Measurements from ENCODE around the gene NAA20. TPM values are rescaled to one million over a fixed set of nuclear protein-coding genes. Genes with fewer than 3 reads are reported as not detected.

The NAA20 gene
- total RNA-seq, 4 donors from 2014 or later = 45.5 to 73.2 (median 61.5) TPM

GRCh38 chr20:19973961-19974629 is 43.1 kb upstream of the NAA20 start:
- in situ Hi-C loops (cut with MboI; ENCODE audit: low sequenced_read_pairs in 4 of 4) (no loop called here), intact Hi-C loops (cut with DNase I; ENCODE audit: low total_unique reads) (loop anchor here (2.0 to 5.0 kb wide), 3 partner anchors 29 to 53 kb away; no protein-coding TSS in a partner anchor)
- DNase-seq (peak; percentile 75 to 90), ATAC-seq (peak; percentile 26 to 58)
- H3K4me1 ChIP-seq = peaks cover 54 to 56% of the 10 kb centered on the region in 2 donors
- H3K27ac ChIP-seq = peak overlapping the region; percentile 86 to 95 (median 94)
- H3K27me3 ChIP-seq = no peaks in the 10 kb centered on the region
- peak overlapping the region; percentile 54 to 65 (median 61) for H3K4me3 ChIP-seq
- no peaks in the 10 kb centered on the region for H3K36me3 ChIP-seq
- TF ChIP-seq POLR2A (IDR thresholded peaks at IDR 0.05) = no peak
- no peak for TF ChIP-seq CTCF (IDR thresholded peaks at IDR 0.05 in 4 of 5, conservative IDR thresholded peaks at IDR 0.05 in 1 of 5)
- no peaks in the 10 kb centered on the region for H3K9me3 ChIP-seq

DNA sequence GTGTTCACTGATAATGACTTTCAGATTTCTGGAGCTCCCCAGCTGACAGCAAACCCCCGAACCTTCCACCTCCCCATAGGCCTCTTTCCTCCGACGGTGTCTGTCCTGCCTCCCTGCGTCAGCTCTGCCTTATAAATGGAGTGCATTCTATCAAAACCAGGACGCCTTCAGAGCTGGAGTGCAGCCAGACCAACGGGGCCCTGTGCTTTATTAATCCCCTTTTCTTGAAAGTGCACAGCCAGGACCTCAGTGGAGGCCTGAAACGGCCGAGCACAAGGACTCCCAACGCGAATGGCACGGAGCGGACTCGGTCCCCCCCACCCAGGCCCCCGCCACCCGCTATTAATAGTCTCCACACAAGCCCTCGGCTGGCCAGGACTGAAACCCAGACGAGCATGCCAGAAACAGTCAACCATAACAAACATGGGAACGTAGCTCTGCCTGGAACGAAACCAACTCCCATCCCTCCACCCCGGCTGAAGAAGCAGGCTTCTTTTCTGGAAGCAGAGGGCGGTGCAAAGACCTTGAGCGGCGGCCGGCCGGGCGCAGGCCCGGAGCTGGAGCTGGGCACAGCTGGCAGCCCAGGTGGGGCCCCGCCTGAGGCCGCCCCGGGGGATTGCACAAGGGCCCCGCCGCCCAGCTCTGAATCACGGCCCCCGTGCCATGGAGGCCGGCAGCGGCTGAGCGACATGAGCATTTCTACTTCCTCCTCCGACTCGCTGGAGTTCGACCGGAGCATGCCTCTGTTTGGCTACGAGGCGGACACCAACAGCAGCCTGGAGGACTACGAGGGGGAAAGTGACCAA is 42.3 kb upstream of the NAA20 start:
- intact Hi-C loops (cut with DNase I; ENCODE audit: low total_unique reads) (loop anchor here (1.0 to 5.0 kb wide), 5 partner anchors 28 to 190 kb away; no protein-coding TSS in a partner anchor), in situ Hi-C loops (cut with MboI; ENCODE audit: low sequenced_read_pairs in 4 of 4) (no loop called here)
- DNase-seq (peak; percentile 82 to 90), ATAC-seq (peak; percentile 73 to 77)
- Histone ChIP-seq H3K27ac (peak overlapping the region; percentile 86 to 95 (median 94)), H3K36me3 (no peaks in the 10 kb centered on the region), H3K9me3 (no peaks in the 10 kb centered on the region), H3K4me3 (peak overlapping the region; percentile 54 to 65 (median 61)), H3K4me1 (peaks cover 62 to 63% of the 10 kb centered on the region in 2 donors), H3K27me3 (no peaks in the 10 kb centered on the region)
- peak in 1 of 5 experiments; percentile 8 for TF ChIP-seq CTCF (IDR thresholded peaks at IDR 0.05 in 4 of 5, conservative IDR thresholded peaks at IDR 0.05 in 1 of 5)
- TF ChIP-seq POLR2A (IDR thresholded peaks at IDR 0.05) = peak; percentile 19 to 62

- Histone ChIP-seq H3K9me3 (no peaks in the 10 kb centered on the region), H3K4me3 (peak overlapping the region; percentile 54 to 65 (median 61)), H3K27ac (peak overlapping the region; percentile 86 to 95 (median 94)), H3K27me3 (no peaks in the 10 kb centered on the region), H3K4me1 (peaks cover 67 to 69% of the 10 kb centered on the region in 2 donors), H3K36me3 (no peaks in the 10 kb centered on the region)
- no peak for TF ChIP-seq CTCF (IDR thresholded peaks at IDR 0.05 in 4 of 5, conservative IDR thresholded peaks at IDR 0.05 in 1 of 5)
- TF ChIP-seq POLR2A (IDR thresholded peaks at IDR 0.05) = no peak
- ATAC-seq (peak; percentile 40 to 52), DNase-seq (peak; percentile 38 to 60)
- intact Hi-C loops (cut with DNase I; ENCODE audit: low total_unique reads) = loop anchor here (1.0 to 5.0 kb wide), 4 partner anchors 27 to 190 kb away; no protein-coding TSS in a partner anchor
- in situ Hi-C loops (cut with MboI; ENCODE audit: low sequenced_read_pairs in 4 of 4) = no loop called here
Measured at GRCh38 chr20:19975436-19975799, 41.7 kb upstream of the NAA20 start.

DNA sequence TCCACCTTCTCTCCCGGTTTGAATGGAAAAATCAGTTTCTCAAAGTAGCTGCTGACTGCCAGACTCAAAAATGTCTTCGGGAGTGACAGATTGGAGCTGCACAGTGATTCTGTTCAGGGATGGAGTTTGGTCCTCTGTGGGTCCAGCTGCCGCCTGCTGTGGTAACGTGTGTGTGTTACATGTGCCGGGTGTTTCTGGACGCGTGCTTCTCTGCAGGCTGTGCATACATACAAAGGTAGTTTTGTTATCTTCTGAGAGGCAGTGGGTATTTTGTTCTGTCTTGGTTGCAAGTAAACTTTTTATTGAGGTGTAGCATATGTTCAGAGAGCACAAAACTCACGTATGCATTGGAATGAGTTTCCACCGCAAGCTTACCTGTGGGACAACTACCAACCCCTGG is 41.3 kb upstream of the NAA20 start:
- H3K9me3 ChIP-seq = no peaks in the 10 kb centered on the region
- TF ChIP-seq CTCF (IDR thresholded peaks at IDR 0.05 in 4 of 5, conservative IDR thresholded peaks at IDR 0.05 in 1 of 5) (no peak), POLR2A (IDR thresholded peaks at IDR 0.05) (no peak)
- H3K4me3 ChIP-seq = peak overlapping the region; percentile 54 to 65 (median 61)
- no peaks in the 10 kb centered on the region for H3K36me3 ChIP-seq
- DNase-seq (peak in 1 of 2 donors; percentile 43), ATAC-seq (peak; percentile 23 to 24)
- H3K27ac ChIP-seq = peak overlapping the region; percentile 86 to 95 (median 94)
- H3K27me3 ChIP-seq = no peaks in the 10 kb centered on the region
- intact Hi-C loops (cut with DNase I; ENCODE audit: low total_unique reads) = loop anchor here (1.0 to 5.0 kb wide), 4 partner anchors 27 to 191 kb away; no protein-coding TSS in a partner anchor
- in situ Hi-C loops (cut with MboI; ENCODE audit: low sequenced_read_pairs in 4 of 4) = no loop called here
- peaks cover 72 to 73% of the 10 kb centered on the region in 2 donors for H3K4me1 ChIP-seq
